Right renal pelvis (tissue), 4 donors: Measurements from ENCODE around the gene ADCY5. TPM values are rescaled to one million over a fixed set of nuclear protein-coding genes. Genes with fewer than 3 reads are reported as not detected.

Source experiments
- DNase-seq, 4 donors: peaks; one replicate each; pipeline ENCODE4 v3.0.0-alpha.2; 2013; ENCODE audit warnings: low read depth in 4 of 4, low spot score in 3 of 4, missing footprints in 1 of 4
- polyA plus RNA-seq, 4 donors: library from polyadenylated mRNA; unstranded; fragments of 120-200 nt; gene quantifications; one replicate each; pipeline ENCODE4 v1.2.1, GENCODE V29; 2013; ENCODE audit not compliant: insufficient read length in 4 of 4

The ADCY5 gene
- polyA plus RNA-seq, 4 donors, result 11.9 to 14.1 (median 12.5) TPM

DNA sequence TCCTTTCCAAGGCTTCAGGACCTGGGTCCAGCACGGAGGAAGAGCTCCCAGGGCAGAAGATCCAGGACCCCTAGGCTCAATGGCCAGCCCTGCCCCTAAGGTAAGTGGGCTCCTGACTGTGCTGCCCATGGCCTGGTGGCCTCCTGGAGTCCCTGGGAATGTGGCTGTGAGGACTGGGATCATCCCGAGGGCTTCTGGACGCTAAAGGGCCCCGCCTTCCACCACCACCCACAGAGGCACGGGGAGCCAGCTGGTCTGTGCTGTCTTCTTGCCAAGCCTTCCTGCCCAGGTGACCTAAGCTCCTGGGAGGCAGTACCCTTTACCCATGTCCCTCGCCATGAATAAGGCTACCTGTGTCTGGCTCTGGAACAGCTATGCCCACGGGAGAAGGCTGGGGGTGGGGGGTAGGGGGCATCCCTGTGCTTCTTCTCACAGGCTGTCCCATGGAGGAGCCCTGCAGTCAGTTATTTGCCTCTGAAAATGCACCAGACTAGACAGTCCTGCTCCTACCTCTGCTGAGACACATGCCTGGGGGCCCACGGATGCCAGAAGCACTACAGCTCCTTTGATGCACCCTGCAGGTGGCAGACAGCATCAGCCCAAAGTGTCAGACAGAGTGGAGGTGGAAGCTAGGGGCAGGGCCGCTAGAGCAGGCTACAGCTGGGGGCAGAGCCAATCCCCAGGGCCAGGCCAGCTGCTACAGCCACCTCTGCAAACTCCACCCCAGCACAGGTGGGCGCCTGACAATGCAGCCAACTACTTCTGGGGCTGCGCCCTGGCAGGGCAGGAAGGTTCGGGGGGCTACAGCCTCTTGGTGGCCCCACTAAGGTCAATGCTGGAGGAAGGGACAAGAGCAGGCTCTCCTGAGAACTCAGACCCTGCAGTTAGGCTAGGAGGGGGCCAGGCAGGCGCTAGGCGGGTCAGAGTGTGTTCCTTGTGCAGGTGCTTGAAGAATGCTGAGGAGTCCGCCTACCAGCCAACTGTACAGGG is 156.3 kb downstream of the ADCY5 start:
- DNase-seq, result no peak

DNA sequence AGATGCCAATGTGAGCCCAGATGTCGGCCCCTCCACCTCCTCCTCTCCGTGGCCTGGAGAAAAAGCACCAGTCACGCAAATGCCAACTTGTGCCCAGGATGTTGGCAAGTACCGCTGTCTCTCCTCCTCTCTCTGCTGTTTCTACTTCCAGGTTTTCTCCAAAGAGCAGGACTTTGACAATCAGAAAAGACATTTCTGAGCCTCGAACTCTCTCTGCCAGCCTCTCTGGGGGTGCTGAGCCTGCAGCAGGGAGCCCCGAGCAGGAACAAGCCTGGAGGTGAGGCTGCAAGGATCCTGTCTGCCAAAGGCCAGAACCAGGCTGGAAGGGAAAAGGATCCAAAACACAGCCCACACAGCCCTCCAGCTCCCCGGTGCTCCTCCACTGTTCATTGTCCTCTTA is 157.5 kb downstream of the ADCY5 start:
- no peak for DNase-seq

DNA sequence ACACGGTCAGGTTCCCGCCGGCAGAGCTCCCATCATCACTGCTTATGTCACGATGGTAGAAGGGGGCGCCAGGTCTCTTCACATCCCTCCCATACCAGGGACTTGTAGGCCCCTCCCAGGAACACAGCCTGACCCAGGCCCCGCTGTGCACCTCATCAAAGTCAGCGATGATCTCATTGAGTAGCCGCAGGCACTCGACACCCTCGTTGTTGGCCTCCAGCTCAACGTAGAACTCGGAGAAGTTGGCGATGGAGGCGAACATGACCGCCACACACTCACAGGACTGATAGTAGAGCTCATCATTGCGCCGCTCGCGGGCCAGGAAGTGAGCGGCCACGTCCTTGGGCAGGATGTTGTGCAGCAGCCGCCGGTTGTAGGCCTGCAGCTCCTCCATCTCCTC is 157.9 kb downstream of the ADCY5 start:
- DNase-seq, result no peak

DNA sequence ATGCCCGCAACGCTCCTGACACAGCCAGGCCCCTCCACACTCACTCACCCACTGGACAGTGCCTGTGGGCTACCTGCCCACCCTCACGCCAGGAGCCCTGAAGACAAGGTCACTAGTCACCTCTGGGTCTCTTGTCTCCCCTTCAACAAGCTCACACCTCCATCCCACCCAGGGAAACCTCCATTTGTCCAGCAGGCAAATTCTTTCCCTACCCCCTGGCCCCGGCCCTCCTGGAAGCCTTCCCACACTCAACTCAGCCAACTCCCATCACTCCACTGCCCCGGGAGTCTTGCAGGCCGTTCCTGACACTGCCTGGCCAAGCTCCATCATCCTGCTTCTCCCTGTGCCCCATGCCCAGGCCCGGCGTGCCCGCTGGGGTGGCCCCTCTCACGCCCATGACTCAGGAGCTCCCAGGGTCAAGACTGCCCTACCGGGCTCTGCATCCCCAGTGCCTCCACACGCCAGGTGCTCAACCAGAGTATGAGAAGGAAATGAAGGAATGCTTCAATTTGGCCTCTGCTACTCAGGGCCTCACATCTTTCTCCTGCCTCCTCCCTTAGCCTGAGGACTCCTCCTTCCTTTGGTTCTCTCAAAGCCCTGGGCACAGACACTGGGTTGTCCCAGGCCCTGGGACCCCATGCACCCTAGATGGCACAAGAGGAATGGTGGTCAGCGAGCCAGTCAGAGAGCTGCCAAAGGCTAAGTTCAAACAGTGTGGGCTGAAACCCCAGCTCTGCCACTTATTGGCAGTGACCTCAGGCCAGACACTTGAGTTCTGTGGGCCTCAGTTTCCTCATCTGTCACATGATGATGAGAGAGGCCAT is 158.6 kb downstream of the ADCY5 start:
- no peak for DNase-seq

DNA sequence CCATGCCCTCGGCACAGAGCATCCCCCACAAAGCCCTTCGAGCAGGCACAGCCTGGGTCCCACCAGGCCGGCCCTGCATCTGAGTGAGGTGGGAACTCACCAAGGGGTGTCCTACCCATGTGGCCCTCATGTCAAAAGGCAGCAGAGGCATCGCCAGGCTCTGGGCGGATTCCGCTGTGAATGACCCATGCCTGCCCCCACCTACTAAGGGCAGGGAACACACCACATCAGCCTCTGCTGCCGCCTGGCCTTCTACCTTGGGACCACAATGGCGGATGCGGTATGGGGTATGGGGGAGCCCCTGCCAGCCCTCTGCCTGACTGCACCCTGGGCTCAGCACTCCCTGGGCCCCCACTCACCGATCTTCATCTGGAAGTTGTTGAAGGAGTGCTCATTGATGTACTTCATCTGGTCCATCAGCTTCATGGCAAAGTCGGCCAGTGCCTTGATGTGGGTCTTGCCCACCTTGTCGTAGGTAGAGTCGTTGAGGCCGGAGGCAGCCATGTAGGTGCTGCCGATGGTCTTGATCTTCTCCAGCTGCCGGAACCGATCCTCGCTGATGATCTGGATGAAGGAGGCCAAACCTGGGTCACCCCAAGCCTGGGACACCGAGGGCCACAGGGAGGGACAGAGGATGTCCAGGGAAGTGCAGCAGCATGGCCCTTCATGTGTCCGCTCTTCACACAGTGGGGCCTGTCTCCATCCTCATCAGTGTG is 159.3 kb downstream of the ADCY5 start:
- DNase-seq, result no peak

DNA sequence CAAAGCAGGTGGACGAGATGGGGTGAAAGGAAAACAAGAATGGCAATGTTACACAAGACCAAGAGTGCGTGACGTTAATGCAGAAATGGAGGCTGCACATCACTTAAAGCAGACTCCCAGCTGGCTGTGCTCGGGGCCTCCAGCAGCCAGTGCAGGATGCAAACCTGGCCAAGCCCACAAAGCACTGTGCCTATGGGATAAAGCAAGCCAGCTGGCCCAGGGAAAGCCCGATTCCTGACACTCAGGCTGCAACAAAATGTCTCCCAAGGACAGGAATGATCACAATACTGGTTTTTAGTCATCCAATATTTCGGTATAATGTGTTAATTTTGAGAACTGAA is 161.0 kb downstream of the ADCY5 start:
- no peak for DNase-seq

DNA sequence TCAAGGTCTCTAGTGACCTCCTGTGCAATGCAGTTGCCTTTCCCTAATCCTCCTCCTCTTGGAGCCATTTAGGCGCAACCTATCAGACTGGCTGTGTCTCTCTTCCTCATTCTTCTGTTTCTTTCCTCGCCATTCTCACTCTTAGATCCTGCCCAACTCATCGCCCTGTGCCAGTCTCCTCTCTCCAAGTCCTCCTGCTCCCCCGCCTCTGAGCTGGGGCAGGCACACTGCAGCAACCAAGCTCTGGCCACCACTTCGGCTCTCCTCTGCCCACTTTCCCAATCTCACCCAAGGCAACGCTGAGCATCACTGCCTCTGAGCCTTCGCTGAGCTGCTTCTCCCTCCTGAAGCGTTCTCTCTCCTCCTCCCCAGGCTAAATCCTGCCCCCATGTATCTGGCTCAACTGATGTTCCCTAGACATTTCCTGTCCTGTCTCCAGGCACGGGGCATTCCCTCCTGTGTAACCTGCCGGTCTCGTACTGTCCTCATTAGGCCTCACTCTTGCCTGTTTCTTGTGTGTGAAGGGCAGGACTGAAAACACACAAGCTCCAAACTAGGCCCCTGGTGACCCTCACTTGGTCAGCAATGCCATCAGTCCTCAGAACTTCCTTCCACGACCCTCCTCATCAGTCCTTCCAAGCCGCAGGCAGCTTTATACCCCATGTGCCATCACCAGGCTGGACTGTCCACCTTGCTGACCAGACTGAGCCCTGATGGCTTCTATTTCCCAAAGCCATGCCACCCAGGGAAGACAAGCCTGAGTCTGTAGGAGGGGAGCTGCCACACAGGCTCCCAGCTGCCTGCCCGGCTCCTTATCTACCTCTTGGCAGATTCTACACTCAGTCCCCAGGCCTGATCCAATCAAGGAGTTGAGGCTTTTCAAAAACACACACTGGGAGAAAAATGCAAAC is 161.6 kb downstream of the ADCY5 start:
- no peak for DNase-seq

DNA sequence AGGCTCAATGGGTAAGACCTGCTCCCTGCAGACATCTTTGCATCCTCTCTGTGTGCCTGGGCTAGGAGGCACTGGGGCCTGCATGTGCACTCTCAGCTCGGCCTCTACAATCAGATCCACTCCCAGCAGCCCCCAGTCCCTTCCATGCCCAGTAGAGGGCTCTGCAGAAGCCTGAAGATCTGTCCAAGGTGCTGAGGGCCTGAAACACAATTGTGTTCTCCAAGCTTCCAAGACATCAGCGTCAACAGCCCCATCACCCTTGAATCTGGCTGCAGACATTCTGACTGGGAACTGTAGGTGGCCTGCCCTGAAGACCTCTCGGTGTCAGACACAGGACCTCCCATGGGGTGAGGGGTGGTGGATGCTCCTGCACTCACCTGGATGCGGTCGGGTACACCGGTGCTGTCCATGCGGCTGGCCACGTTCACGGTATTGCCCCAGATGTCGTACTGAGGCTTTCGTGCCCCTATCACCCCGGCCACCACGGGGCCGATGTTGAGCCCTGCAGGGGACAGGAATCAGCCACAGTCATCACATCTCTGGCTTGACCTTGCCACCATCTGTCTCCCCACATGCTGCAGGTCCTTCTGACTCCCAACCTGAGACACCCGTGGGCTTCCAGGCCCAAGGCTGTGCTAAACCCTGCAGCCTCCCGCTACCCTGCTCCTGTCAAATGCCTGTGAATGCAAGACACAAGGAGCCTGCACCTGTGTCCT is 162.4 kb downstream of the ADCY5 start:
- peak; percentile 13 to 47 (median 34) for DNase-seq

DNA sequence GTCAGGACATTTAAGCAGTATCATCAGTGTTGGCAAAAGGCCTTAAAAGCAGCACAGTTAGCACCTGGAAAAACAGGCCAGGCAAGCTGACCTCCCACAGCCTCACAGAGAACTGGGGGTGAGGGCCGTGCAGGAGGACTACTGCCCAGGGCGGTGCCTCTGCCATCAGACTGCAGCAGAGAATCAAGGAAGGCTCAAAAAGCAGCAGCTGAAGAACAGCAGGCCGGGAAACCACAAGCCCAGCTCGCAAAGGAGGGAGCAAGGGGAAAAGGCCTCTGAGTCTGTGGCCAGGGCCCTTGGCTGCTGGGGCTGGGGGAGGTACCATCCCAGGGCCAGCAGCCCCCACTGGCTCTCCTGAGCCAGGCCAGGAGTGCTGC is 163.0 kb downstream of the ADCY5 start:
- DNase-seq, result no peak

DNA sequence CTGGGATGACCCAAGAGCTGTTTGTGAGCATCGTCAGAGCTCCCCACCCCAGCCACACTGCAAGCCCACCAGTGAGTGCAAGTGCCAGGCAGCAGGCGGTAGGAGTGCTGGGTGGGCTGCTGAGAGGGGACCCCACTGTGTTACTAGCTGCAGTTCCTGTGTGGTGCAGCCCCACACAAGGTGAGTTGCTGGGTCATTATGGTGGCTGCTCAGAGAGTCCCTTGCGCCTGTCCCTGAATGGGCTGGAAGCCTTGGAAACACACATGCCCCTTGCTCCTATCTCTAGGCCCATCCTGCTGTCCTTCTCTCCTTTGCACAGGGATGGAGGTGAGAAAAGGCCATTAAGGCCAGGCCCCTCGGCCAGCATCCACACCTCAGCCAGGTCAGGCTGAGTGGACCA is 163.4 kb downstream of the ADCY5 start:
- DNase-seq, result no peak

DNA sequence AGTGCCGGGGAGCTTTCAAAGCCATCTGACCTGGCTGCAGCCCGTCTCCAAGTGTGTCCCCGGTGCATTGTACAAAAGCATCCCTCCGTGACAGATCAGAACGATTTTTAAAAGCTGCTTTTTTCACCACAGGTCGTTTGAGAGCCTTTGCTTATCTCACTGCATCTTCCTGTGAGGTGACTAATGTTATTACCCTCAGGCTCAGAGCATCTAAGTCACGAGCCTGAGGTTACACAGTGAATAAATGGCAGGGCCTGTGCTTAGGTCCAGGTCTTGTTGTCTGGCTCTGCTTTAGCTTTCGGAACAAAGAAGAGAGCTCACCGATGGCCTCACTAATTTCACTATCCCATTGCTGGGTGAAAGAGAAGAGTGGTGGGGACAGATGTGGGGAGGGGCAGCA is 163.8 kb downstream of the ADCY5 start:
- no peak for DNase-seq

DNA sequence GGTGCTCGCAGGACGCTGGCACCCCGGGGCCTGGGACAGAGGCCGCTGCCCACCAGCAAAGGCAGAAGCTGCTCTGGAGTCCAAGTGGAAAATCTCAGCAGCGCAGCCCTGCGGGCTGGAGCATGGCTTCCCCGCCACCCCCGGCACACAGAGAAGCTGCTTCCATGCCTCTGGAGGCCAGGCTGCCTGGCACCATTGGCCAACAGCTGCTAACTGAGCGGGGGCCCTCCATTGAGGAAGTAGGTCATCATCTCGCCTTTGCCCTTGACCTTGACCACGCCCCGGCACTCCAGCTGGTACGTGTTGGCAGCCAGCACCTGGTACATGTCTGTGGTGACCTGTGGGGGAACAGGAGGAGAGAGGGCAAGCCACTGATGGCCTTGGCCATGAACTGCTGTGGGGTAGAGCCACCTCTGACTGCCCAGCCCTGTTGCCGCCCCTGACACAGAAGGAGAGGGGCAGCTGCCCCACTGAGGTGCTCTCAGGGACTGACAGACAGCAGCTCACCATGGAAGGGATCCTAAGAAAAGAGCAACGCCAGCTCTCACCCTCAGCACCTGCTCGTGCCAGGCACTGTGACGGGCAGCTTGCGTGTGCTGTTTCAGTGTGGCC is 164.4 kb downstream of the ADCY5 start:
- DNase-seq, result no peak

DNA sequence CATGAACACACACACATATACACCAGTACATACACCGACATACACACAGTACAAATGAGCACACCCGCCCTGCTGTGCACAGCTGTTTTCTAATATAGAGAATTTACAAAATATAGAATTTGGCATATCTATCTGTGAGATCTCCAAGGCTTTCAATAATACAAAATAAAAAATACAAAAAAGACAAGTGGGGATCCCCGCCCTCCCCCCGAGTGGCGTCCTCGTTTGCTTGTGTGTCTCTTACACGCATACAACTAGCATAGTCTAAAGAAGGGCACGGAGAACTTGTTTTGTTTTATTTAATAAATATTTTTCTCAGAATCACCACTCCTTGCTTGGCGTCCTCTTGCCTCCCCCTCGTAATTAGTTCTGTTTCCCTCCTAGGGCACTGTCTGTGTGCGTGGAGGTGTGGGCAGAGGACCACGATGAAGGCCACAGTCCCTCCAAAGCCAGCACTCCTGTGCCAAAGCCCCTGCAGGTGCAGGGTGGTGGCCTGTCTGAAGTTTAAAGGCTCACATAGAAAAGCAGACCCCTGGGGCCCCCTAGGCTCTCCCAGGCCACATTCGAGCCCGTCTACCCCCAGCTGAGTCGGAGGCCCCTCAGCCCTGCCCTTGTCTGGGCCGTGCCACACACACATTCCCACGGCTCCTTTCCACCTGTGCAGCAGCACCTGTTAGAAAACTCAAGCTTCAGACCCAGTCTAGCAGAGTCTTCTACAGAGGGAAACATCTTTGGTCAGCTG is 165.1 kb downstream of the ADCY5 start:
- no peak for DNase-seq

DNA sequence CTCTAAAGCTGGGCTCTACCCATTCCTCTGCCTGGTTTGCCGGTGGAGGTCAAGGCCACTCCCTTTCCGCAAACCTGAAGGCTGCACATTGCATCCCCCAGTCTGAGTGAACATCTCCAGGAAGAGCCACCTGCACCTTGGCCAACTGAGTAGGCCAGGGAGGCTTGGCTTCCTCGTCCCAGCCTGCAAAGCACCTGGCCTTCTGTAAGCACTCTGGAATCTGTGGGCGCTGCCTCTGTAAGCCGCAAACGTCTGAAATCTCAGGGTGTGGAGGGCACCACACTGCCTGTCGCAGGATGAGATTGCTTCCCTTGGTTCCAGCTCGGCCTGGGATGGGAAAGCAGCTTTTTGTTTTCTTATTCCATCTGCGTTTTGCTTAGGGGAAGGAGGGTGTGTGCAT is 165.8 kb downstream of the ADCY5 start:
- DNase-seq, result no peak

DNA sequence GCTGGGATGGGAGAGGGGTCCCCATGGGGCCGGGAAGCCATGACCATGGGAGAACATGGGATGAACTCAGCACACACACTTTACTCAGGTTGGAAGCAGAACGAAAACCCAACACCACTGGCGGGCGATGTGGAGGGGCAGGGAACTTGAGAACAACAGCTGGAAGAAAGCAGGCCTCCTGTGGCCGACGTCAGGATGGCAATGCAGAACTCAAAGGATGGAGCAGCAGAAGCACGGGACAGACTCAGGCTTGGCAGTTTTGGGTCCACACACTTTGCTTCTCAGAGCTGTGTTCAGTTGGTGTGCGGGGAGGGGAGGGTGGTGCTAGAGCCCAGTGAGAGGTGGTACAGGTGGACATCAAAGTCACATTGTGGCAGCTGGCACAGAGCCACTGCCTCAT is 166.4 kb downstream of the ADCY5 start:
- no peak for DNase-seq

DNA sequence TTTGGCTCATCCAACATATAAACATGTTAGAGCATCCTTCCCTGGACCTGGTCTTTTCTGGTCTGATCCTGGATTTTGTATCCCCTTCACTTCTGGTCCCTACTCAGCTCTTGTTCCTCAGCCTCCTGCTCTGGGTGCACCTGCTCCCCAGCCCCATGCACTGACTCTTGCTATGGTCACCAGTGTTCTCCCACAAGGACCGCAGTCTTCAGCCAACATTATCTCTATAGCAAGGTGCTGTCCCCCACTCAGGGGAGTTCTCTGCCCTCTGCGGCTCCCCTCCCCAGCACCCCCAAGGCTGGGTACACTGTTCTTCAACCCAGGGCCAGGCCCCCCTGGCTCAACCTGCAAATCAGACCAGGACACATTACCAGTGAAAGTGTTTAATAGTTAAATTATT is 167.0 kb downstream of the ADCY5 start:
- no peak for DNase-seq

DNA sequence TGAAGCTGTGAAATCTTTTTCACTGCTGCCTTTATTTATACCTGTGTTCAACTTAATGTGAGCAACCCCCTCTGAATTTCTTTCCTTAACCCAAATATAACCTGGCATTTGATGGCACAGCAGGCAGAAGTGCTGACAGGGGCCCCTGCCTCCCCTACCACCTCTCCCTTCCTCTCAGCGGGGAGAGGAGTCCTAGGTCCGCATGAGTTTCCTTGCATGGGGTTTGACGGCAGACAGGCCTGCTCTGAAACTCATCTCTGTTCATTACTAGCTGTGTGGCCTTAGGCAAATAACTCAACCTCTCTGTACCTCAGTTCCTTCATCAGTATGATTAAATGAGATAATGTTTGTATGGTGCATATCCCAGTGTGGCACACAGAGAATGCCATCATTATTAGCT is 167.5 kb downstream of the ADCY5 start:
- DNase-seq, result no peak

DNA sequence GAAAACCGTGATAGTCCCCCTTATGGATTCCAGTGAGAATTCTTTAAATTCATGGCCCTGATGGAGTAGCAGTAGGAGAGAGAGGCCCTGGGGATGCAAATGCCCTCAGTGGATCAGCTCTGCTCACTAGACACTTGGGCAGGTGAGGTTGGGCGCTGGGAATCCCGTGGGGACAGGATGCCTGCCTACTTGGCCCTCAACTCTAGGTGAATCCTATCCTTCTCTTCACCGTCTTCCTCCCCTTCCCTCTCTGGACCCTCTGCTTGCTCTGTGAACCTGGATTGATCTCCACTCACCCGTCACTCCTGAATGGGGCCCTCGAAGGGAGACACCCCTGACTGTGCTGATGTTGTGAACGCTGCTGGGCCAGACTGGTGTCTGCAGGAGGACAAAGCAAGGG is 169.8 kb downstream of the ADCY5 start:
- DNase-seq, result no peak
